GM19239 (cell line): ENCODE measurements around the gene PTPRCAP.
"Not testable (repeated sequence)": the region's sequence is repeated elsewhere in the genome, so short reads cannot be mapped to it uniquely, and the experiment has no call there.

Experiments
- DNase-seq: peaks from one replicate; pipeline ENCODE4 v3.0.0; 2011; ENCODE audit warnings: low spot score; ENCODE audit not compliant: insufficient read length
- FAIRE-seq: peaks from 2 replicates; lab custom pipeline; 2011; peaks lifted over from hg19 to GRCh38; lab: Jason Lieb, UNC

Gene PTPRCAP

DNA sequence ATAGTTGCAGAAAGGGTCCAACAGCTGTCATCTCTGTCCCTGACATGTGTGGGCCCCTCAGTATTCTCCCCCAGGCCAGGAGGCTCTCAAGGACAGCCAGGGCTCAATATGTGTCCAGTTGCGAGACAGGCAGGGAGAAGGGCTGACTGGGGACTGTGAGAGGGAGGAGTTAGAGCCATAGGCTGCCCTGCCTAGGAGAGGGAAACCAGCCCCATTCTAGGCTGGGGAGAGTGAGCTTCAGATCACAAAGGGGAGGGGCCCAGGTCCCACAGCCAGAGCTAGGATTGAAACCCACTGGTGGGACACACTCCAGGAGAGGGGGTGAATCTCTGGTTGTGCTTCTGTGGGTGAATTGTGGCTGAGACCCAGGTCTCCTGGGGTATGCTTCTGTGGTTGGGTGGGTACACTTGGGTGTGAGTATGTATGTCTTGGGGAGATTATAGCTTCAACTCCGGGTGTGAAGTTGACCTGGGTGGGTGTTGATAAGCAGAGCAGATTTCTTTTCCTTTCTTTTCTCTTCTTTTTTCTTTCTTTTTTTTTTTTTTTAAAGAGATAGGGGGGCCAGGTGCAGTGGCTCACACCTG is 24.1 kb downstream of the PTPRCAP start:
- FAIRE-seq = no peak
- no peak for DNase-seq

DNA sequence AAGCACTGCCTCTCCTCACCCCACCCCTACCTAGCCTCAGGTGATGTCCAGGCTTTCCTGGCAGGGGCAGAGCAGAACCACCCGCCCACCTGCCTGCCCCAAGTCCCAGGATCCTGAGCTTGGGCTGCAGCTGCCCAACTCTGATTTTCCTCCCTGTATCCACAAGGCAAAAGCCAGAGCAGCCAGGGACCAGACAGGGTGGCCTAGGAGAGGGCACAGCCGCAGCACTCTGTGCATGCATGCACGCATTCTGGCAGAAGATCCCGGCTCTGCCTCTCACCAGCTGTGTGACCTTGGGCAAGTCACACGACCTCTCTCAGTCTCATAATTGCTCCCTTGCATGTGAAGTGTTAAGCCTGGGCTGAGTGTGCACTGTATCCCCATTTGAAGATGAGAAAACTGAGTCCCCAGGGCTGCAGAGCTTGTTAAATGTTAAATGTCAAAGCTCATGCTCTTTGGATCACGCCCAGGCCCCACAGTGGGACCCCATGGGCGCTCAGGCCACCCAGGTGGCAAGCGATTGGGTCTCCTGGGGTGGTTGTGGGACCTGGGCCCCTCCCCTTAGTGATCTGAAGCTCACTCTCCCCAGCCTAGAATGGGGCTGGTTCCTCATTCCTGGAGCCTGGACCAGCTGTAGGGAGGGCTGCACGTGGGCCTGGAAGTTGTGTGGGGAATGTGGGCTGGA is 24.8 kb downstream of the PTPRCAP start:
- FAIRE-seq (no peak), DNase-seq (no peak)

DNA sequence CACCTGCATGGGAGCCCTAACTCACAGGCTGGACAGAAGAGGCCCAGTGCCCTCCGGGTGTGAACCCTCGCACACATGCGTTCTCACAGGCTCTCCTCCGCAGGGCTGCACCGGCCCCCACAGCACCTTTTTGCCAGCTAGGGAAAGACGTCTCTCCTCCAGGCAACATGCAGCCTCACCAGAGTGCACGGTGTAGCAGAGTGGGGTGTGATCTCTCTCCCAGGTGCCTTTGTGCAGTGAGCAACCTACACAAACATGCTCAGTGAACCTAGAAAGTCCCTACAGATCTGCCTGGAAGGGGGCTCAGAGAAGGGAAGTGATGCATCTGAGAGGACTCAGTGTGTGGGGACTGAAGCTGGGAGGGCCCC is 25.7 kb downstream of the PTPRCAP start:
- DNase-seq (no peak), FAIRE-seq (no peak)

DNA sequence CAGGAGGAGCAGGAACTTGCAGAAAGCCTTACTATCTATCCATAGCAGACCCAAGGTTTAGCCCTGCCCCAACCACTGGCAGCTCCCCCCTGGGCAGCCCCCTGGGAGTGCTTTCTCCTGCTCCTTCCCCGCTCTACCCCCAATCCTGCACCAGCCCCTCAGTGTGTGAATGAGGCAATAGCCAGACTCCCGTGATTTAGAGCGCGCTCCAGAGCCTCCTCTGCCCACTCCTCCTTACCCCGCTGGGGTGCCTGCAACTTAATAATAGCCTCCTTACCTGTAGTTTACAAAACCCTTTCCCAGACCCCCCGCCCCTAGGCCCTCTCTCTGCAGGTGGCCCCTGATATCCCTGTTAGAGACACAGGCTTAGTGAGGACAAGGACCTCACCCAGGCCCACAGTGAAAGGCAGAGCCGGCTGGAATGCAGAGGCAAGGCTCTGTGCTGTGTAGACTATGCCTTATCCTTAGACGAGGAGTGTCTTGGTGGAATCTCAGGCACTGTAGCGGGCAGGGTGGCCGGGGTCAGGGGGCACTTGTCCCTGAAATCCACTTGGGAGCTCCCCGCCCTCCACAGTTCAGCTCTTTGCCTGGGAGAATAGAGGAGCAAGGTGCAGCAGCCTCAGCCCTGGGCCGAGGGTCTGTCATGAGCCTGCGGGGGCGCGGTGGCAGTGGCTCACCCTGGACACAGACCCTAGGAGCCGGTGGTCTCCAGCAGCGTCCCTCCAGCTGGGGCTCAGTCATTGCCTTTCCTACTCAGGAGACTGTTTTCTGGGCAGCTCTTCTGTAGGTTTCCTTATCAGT is 26.3 kb downstream of the PTPRCAP start:
- FAIRE-seq (no peak), DNase-seq (no peak)

DNA sequence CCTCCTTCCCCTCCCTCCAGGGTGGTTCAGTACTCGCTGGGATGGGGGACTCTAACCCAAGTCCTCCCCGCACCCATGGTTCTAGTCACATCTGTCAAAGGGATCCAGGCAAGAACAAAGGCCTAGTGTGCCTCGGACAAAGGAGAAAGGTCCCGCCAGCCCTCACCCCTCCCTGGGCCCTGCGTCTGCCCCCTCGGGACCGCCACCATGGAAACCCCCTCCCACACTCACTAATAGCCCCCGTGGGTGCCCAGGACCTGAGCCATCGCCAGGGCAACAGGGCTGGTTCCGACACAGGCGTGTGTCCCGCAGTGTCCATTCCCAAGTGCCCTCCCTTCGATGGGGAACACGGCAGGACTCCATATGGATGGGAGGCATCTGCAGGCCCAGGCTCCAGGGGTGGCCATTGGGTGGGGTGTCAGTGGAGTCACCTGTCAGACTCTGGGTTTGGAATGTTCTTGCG is 27.1 kb downstream of the PTPRCAP start:
- DNase-seq = no peak
- no peak for FAIRE-seq

DNA sequence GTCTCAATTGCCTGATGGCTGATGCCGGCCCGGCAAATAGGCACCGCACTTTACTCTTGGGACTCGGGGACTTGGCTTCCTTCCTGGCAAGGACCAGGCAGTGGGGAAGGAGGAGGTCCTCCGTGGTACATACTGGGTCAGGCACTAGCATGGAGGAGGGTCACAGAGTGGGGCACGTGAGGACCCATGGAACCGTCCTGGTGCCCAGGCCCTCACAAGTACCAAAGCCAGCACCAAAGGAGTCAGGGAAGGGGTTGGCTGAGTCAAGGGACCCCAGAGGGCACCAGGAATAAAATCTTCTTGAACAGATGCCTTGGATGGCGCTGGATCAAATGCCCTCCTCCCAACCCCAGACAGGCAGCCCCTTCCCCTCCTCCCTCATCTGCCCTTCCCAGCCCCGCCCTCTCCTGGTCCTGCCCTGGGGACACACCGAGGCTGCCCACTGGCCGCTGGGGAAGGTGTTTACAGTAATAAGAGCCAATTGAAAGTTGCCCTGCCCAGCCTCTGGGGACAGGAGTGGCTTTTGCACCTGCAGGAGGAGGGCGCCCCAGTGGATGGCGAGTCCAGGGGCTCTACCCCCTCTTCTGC is 27.6 kb downstream of the PTPRCAP start:
- DNase-seq (no peak), FAIRE-seq (peak; percentile 86)

DNA sequence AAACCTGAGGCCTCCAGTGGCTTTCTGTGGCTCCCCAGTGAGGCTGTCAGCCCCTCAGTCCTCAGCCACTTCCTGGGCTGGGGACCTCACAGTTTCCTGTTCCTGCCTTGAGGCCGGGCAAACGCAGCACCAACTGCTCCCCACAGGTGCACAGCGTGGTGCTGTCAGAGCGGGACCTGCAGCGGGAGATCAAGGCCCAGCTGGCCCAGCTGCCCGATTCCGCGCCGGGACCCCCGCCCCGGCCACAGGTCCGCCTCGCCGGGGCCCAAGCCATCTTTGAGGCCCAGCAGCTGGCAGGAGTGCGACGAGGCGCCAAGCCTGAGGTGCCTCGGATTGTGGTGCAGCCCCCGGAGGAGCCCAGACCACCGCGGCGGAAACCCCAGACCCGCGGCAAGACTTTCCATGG is 28.2 kb downstream of the PTPRCAP start:
- FAIRE-seq (peak; percentile 98), DNase-seq (peak; percentile 88)

DNA sequence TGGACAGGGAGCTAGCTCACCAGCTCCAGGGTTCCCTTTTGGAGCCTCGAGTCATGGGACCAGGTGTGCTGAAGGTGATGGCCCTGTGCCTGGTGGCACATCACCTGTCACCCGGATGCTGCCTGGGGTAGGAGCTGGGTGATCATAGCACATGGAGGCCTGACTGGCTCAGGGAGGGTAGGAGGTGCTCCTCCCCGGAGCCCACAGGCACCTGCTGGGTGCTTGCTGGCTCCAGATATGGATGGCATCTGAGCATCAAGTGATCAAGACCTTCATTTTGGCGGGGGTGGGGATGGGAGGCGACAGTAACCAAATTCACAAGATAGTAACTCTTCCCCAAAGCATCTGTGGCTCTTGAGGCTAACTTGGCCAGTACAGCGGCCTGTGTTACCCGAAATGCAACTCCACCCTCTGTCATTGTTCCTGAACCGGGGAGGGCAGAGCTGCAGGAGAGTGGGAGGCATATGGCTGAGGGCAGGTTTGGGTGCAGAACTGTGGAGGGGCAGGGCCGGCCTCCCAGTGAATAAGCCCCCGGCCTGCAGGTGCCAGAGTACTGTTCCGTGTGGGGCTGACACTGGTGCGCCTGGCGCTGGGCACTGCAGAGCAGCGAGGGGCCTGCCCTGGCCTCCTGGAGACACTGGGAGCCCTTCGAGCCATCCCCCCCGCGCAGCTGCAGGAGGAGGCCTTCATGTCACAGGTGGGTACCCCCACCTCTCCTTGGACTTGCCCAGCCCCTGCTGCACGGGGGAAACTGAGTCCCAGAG is 28.9 kb downstream of the PTPRCAP start:
- no peak for DNase-seq
- FAIRE-seq = peak; percentile 73

DNA sequence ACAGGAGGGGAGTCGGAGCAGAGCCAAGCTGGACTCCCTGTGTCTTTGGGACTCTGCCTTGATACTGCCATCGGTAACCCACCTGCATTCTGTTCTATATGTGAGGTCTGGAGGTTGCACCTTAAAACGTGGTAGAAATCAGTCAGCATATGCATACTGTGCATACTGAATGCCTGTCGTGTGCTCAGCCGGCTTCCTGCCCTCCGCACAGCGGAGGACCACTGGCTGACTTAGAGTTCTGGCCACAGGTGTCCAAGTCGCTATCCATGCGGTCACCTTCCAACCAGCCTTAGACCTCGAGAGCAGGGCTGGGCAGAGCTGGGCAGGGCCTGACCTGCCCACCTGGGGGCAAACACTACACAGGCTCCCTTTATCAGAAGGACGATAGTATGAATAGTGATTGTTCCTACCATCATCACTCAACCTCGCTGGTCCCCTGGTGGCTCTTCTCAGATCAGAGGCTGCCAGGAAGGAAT is 29.8 kb downstream of the PTPRCAP start:
- DNase-seq (no peak), FAIRE-seq (no peak)

DNA sequence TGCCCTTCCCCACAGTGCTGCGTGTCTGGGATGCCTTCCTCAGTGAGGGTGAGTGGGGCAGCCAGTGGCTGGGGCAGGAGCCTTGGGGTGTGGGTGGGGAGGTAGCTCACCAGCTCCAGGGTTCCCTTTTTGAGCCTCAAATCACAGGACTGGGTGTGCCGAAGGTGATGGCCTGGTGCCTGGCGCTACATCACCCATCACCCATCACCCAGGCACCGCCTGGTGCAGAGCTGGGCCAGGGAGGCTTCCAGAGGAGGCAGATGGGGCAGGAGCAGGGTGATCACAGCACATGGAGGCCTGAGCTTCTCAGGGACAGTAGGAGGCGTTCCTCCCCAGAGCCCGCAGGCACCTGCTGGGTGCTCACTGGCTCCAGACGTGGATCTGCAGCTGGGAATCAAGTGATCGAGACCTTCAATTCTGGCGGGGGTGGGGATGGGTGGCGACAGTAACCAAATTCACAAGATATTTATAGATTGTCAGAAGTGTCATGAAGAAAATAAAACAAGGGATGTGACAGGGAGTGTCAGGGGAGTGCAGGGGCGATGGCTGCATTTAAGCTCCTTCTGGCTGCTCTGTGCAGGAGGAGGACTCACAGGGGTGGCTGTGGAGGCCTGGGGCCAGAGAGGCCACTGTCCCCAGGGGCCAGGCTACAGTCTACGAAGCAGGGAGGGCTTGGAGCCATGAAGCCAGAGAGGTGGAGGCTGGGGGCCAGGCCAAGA is 30.4 kb downstream of the PTPRCAP start:
- DNase-seq = no peak
- FAIRE-seq = peak; percentile 65

DNA sequence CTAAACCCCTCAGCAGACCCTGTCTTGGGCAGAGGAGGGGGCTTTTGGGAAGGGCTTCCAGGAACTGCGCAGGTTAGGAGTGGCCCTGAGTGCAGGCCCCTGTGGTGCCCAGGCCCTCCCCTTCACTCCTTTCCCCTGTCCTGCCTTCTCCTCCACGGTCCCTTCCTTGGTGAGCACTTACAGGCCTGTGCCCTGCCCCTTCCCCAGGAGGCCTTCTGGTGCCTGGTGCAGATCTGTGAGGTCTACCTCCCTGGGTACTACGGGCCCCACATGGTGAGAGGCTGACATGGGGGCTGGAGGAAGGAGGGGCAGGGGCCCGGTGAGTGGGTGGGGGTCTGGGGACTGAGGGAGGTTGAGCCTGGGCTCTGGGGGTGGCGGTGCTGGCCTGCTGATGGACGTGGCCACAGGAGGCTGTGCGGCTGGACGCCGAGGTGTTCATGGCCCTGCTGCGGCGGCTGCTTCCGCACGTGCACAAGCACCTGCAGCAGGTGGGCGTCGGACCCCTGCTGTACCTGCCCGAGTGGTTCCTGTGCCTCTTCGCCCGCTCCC is 31.0 kb downstream of the PTPRCAP start:
- DNase-seq (no peak), FAIRE-seq (no peak)

DNA sequence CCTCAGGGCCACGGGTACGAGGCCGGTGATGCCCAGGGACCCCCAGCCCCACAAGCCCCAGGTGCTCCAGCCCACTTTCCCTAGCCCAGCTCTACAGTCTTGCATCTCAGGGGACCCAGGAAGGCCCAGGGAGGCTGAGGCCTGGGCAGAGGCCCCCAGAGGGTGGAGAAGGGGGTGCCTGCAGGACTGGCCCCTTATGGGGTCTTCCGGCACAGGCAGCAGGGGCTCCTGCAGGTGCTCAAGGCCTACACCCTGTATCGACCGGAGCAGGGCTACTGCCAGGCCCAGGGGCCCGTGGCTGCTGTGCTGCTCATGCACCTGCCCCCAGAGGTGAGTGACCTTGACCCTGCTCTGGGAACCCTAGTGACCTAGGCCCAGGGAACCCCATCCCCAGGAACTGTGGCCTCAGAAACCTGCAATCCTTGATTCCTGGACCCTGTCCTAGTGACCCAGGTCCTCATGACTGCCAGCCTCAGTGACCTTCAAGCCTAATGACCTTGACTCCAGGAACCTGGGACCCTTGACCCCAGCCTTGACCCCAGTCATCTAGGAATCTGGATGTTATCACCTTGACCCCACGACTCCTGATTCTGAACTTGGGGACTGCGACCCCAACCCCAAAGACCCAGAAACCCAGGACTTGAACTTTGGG is 31.7 kb downstream of the PTPRCAP start:
- no peak for FAIRE-seq
- DNase-seq = no peak

DNA sequence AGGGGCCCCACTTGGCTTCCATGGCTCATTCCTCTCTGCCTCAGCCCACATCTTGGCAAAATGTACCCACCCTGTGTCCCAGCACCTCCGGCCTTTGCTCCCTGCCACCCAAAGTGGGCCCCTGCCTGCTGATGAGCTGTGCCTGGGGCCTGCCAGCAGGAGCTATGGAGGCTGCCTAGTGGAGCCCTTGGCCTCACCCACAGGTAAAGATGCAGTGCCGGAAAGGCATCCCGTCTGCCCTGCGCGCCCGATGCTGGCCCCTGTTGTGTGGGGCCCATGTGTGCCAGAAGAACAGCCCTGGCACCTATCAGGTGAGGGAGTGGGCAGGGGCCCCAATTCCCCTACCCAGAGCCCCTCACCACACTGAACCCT is 32.3 kb downstream of the PTPRCAP start:
- FAIRE-seq (no peak), DNase-seq (no peak)

DNA sequence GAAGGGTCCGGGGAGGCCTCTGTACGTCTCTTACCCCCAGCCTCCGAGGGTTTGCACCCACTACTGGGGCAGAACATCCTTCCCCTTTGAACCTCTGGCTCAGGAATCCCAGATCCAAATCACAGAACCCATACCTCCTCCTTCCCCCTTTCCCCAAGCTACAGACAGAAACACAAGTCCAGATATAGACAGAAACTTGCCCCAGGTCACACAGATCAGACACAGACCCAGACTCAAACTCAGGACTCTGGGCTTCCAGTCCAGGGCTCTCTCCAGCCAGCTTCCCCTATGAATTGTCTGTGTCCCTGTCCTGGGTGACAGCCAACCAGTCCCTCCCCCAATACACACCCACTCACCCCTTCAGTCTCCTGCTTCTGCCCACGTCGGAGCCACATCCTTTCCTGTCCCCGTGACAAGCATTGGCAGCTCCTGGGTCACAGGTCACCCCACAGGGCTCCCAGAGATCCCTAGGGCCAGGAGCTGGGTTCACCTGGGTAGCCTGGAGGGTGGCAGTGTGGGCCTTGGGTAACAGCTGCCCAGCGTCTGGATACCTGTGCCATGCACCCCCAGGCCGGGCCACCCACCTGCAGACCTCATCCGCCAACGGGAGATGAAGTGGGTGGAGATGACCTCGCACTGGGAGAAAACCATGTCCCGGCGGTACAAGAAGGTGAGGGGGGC is 32.8 kb downstream of the PTPRCAP start:
- DNase-seq = no peak
- peak; percentile 68 for FAIRE-seq

DNA sequence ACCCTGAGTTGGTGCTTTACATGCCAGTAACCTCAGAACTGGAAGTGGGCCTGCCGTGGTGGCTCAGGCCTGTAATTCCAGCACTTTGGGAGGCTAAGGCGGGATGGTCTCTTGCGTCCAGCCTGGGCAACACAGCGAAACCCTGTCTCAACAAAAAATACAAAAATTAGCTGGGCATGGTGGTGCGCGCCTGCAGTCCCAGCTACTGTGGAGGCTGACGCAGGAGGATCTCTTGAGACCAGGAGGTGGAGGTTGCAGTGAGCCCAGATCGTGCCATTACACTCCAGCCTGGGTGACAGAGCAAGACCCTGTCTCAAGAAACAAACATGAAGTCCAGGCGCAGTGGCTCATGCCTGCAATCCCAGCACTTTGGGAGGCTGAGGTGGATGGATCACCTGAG is 34.4 kb downstream of the PTPRCAP start:
- peak; percentile 18 for FAIRE-seq
- DNase-seq = not testable (repeated sequence)

DNA sequence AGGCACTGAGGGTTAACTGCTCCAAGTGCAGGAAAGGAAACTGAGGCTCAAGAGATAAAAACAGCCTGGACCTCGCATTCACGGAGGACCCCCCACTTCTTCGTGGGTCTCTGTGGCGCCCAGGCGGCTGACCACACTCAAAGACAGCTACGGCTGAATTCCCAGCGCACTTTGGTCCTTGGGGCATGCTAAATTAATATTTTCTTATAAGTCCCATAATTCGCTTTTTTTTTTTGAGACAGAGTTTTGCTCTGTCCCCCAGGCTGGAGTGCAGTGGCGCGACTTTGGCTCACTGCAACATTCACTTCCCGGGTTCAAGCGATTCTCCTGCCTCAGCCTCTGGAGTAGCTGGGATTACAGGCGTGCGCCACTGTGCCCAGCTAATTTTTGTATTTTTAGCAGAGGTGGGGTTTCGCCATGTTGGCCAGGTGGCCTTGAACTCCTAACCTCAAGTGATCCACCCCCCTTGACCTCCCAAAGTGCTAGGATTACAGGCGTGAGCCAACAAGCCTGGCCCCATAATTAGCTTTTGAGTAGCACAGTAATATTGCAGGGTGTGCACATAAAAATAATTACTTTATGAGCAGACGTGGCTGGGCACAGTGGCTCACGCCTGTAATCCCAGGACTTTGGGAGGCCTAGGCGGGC is 35.2 kb downstream of the PTPRCAP start:
- DNase-seq, FAIRE-seq: not testable (repeated sequence)

DNA sequence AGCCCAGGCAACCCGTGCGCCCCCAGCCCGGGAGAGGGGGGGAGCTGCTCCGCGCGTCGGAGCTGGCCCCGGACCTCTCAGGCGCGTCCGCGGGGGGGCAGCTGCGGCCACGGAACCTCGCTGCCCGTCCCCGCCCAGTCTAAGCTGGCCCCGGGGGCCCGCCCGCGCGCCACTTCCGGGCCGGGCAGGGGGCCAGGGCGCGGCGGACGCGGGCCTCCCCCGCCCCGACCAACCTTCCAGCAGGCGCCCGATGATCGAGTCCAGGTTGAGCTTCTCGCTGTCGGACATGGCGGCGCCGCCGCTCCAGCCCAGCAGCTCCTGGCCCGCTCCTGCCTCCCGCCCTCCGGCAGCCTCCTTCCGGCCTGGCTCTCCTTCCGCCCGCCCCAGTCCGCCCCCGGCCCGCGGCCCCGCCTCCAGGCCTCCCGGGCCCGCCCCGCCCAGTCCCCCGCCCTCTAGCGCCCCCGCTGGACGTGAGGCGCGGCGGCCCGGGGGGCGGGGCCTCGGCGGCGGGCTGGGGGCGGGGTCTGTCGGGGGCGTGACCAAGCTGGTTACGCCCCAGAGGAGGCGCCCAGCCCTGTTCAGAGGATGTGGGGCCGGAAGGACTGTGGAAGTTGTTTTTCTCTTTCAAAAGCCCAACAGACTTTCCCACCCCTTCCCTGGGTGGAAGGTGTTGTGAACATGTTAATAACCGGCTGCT is 35.8 kb downstream of the PTPRCAP start, which contains the start of gene PPP1CA:
Gene PPP1CA, minus strand, starts transcription at position 364 of the 697 bp plus-strand sequence. Its CDS starts 76 bp downstream, at position 288.
- FAIRE-seq = peak; percentile 91
- peak; percentile 98 for DNase-seq
